Ramos (cell line): Measurements from ENCODE around the gene CD19.
"Not testable (repeated sequence)": the region's sequence is repeated elsewhere in the genome, so short reads cannot be mapped to it uniquely, and the experiment has no call there.

Source experiments
- in situ Hi-C: fragments of 300-500 bp; cut with MboI; formaldehyde crosslinking; loops from one replicate; pipeline ENCODE4 v1.14.3; 2022; ENCODE audit warnings: low sequenced_read_pairs; ENCODE audit not compliant: unreplicated experiment

Gene CD19

DNA sequence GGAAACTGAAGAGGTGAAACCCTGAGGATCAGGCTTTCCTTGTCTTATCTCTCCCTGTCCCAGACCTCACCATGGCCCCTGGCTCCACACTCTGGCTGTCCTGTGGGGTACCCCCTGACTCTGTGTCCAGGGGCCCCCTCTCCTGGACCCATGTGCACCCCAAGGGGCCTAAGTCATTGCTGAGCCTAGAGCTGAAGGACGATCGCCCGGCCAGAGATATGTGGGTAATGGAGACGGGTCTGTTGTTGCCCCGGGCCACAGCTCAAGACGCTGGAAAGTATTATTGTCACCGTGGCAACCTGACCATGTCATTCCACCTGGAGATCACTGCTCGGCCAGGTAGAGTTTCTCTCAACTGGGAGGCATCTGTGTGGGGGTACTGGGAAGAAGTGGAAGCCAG, 1.4 kb downstream of the CD19 start:
- in situ Hi-C loops = no loop called here

- in situ Hi-C loops = no loop called here
Measured at GRCh38 chr16:28935346-28935745, 3.6 kb downstream of the CD19 start.

DNA sequence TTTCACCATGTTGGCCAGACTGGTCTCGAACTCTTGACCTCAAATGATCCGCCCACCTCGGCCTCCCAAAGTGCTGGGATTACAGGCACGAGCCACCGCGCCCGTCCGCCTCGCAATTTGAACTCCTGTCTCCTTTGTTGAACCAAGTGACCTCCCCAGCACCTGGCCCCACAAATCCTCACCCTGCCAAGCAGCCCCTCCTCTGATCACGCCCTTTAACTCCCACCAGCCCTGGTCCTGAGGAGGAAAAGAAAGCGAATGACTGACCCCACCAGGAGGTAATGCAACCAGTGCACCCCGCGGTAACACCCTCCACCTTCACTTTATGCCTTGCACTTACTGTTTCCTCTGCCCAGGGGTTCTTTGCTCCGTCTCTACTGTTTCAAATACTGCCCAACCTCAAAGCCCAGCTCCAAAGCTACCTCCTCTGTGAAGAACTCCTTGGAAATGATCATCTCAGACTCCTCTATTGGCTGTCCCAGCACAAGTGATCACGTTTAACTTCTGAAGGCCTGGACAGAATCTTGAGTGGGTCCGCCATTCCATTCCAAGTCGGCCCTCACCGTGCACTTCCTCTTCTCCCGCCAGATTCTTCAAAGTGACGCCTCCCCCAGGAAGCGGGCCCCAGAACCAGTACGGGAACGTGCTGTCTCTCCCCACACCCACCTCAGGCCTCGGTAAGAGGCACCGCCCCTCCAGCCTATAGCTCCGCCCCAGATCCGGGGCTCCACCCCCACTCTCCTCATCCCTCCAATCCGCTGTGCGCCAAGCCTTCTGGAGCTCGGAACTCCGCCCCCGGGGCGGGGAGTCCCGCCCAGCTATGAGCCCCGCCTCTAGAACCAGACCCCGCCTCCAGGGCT, 4.4 kb downstream of the CD19 start:
- in situ Hi-C loops = no loop called here

DNA sequence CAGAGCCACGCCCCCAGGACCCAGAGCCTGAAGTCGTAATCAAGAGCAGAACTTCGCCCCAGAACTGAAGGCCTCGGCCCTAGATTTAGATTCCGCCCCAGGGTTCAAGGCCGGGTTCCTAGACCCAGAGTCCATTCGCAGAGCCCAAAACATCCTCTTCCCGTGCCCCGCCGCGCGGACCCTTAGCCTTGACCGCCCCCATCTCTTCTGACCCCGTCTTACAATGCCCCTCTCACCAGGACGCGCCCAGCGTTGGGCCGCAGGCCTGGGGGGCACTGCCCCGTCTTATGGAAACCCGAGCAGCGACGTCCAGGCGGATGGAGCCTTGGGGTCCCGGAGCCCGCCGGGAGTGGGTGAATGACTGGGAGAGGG, 5.0 kb downstream of the CD19 start:
- in situ Hi-C loops = no loop called here

- in situ Hi-C loops = no loop called here
Measured at GRCh38 chr16:28937222-28937876, 5.6 kb downstream of the CD19 start.

- in situ Hi-C loops = no loop called here
Measured at GRCh38 chr16:28938721-28939120, 7.0 kb downstream of the CD19 start.

- in situ Hi-C loops = not testable (repeated sequence)
Measured at GRCh38 chr16:28939825-28940224, 8.1 kb downstream of the CD19 start.

DNA sequence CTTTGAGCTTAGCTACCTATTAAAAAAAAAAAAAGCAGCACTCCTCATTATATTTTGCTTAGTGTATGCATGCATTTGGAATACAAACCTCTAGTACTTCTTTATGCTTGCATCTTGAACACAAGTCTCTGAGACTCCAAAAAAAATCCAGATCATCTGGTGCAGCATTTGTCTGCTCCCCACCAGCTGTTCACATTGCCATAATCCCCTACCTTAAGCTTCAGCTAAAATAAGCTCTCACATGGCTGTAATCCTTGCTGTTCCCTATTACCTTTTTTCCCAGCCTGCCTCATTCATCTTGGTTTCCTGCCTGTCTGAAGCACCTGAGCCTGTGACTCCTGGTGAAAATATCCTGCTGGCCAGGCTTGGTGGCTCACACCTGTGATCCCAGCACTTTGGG, 11.5 kb downstream of the CD19 start:
- in situ Hi-C loops = no loop called here

GRCh38 chr16:28946681-28947080, 14.9 kb downstream of the CD19 start:
- in situ Hi-C loops = loop anchor here (5.0 kb wide), 1 partner anchor 79 kb away; no protein-coding TSS in a partner anchor

DNA sequence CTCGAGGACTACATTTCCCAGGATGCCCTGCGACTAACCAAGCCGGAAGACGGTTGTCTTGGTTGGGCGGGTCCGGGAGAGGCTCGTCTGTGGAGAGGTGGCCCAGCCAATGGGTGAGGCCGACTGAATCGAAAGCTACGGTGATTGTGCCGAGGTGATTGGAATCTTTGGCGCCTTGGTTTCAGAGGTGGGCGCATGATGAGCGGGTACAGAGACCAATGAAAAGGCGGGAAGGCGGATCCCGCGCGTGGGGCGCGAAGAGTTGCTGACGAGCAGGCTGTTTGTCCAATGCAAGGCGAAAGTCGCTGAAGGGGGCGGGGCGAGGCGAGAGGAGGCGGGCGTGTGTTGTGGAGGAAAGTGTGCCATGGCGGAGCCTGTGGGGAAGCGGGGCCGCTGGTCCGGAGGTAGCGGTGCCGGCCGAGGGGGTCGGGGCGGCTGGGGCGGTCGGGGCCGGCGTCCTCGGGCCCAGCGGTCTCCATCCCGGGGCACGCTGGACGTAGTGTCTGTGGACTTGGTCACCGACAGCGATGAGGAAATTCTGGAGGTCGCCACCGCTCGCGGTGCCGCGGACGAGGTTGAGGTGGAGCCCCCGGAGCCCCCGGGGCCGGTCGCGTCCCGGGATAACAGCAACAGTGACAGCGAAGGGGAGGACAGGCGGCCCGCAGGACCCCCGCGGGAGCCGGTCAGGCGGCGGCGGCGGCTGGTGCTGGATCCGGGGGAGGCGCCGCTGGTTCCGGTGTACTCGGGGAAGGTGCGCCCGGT, 19.1 kb downstream of the CD19 start, which contains the start of gene NFATC2IP:
NFATC2IP (plus strand) TSS at position 290 of the 762 bp plus-strand sequence; CDS start at position 365, 75 bp downstream.
- in situ Hi-C loops = no loop called here

GRCh38 chr16:28951410-28951943, 19.7 kb downstream of the CD19 start:
- in situ Hi-C loops = no loop called here

- in situ Hi-C loops = no loop called here
Measured at GRCh38 chr16:28958216-28958615, 26.4 kb downstream of the CD19 start.

GRCh38 chr16:28958836-28959235, 27.1 kb downstream of the CD19 start:
- in situ Hi-C loops = no loop called here

DNA sequence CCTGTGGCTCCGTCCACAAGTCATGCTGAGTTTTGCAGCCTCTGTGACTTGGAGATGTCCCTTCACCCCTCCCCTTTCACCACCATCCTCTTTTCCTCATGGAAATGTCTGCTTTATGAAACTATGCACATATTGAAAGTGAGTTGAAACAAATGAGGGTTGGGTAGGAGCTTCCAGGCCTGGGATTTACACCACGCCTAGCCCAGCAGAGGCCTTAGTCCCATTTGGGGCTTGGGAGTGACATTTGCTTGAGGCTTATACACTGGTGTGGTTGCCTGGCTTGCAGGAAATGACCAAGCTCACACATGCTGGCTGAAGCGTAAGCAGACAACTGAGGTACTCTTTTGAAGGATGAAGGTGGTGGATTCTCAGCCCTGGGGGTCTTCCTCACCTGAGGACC, 32.3 kb downstream of the CD19 start:
- in situ Hi-C loops = no loop called here

GRCh38 chr16:28964496-28964895, 32.7 kb downstream of the CD19 start:
- in situ Hi-C loops = no loop called here

- in situ Hi-C loops = no loop called here
Measured at GRCh38 chr16:28967156-28967555, 35.4 kb downstream of the CD19 start.

DNA sequence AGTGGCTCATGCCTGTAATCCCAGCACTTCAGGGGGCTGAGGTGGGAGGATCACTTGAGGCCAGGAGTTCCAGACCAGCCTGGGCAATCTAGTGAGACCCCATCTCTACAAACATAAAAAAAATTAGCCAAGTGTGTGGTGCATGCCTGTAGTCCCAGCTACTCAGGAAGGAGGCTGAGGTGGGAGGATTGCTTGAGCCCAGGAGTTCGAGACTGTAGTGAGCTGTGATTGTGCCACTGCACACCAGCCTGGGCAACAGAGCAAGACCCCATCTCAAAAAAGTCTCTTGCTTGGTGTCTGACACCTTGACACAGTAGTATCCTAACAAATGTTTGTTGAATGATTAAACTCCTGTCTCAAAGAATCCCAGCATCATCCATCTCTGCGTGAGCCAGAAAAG, 37.9 kb downstream of the CD19 start:
- in situ Hi-C loops = not testable (repeated sequence)

DNA sequence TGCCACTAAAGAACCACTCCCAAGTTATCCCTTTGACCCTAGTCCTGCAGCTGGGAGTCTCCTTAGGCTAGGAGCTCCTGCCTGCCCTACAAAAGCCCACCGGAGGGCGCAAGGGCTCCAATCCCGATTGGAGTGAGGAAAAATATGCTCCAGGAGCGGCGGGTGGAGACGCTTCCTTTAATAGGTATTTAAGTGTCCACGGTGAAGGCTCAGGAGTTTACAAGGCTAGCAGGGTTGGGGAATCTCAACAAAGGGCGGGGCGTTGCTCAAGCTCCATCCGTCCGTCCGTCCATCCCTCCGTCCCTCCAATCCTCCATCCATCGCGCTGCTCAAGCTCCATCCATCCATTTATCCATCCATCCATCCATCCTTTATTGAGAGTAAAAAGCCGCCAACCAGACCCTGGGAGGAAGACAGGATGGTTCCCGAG, 42.3 kb downstream of the CD19 start:
- in situ Hi-C loops = no loop called here

DNA sequence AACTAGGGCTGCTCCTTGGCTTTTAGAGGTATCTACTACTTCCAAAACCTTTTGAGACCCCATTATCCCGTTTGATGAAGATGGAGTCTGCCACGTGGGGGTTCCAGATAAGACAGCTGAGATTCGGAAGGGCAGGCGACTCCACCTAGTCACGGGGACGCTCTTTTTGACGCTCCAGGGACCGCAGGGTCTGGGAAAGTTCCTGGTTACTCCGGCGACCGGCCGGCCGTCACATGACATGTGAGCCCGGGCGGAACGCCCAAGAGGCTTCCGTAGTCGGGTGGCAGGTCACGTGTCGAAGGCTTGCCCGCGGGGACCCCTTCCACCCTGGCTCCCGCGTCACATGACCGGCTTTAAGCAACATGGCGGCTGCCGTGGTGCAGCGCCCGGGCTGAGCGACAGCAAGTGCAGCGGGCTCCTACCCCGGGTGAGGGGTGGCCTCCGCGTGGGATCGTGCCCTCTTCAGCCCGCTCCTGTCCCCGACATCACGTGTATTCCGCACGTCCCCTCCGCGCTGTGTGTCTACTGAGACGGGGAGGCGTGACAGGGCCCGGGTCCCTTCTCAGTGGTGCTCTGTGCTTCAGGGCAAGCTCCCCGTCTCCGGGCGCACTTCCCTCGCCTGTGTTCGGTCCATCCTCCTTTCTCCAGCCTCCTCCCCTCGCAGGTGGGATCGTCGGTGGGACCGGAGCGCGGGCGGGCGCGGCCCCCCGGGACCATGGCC, 42.8 kb downstream of the CD19 start, which contains the start of gene SPNS1:
SPNS1 (plus strand) TSS at position 342 of the 721 bp plus-strand sequence; CDS start at position 716, 374 bp downstream.
- in situ Hi-C loops = no loop called here

GRCh38 chr16:28975158-28975599, 43.4 kb downstream of the CD19 start:
- in situ Hi-C loops = no loop called here
